B cell (primary cell): Measurements from ENCODE around the gene DUOXA2.

ENCODE experiments used
- EZH2 ChIP-seq: IDR thresholded peaks from 2 replicates; pipeline ENCODE4 v1.6.1; 2012; ENCODE audit warnings: borderline replicate concordance, low read depth, mild to moderate bottlenecking, moderate library complexity, low read length; ENCODE audit not compliant: insufficient read depth, poor library complexity, severe bottlenecking
- TF ChIP-seq, protein P1 (sequence below): fragments of 200-600 bp; IDR thresholded peaks from one replicate; pipeline ENCODE4 v1.8.0; 2022; ENCODE audit warnings: antibody characterized with exemption, mild to moderate bottlenecking

DNA sequence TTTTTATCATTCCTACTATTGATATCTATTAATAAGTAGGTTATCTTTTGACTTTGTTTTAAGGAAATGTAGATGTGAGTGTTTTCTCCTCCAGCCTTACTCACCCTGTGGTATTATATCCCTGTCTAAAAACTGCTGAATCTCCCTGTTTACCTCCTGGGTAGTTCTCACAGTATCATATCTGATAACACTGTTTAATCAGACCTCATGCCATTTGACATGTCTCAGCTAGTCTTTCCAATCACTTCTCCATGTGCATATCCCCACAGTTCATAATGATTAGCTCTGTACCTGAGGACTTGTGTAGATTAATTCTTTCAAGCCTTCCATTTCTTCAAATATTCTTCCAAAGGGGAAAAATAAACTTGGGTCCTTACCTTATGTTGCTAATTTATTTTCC is 30.9 kb upstream of the DUOXA2 start:
- TF ChIP-seq, protein P1, sequence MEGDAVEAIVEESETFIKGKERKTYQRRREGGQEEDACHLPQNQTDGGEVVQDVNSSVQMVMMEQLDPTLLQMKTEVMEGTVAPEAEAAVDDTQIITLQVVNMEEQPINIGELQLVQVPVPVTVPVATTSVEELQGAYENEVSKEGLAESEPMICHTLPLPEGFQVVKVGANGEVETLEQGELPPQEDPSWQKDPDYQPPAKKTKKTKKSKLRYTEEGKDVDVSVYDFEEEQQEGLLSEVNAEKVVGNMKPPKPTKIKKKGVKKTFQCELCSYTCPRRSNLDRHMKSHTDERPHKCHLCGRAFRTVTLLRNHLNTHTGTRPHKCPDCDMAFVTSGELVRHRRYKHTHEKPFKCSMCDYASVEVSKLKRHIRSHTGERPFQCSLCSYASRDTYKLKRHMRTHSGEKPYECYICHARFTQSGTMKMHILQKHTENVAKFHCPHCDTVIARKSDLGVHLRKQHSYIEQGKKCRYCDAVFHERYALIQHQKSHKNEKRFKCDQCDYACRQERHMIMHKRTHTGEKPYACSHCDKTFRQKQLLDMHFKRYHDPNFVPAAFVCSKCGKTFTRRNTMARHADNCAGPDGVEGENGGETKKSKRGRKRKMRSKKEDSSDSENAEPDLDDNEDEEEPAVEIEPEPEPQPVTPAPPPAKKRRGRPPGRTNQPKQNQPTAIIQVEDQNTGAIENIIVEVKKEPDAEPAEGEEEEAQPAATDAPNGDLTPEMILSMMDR, result no peak
- TF ChIP-seq EZH2, result no peak
